ENCODE results near the gene STARD10. TPM values are rescaled to one million over a fixed set of nuclear protein-coding genes. Genes with fewer than 3 reads are reported as not detected.

The STARD10 gene
- total and polyA plus RNA-seq, 9 of the 15 experiments (the other 6 are each of a cell fraction or from before 2014, with no cell fraction given), result 0.15 to 52.9 (median 32.3) TPM

DNA sequence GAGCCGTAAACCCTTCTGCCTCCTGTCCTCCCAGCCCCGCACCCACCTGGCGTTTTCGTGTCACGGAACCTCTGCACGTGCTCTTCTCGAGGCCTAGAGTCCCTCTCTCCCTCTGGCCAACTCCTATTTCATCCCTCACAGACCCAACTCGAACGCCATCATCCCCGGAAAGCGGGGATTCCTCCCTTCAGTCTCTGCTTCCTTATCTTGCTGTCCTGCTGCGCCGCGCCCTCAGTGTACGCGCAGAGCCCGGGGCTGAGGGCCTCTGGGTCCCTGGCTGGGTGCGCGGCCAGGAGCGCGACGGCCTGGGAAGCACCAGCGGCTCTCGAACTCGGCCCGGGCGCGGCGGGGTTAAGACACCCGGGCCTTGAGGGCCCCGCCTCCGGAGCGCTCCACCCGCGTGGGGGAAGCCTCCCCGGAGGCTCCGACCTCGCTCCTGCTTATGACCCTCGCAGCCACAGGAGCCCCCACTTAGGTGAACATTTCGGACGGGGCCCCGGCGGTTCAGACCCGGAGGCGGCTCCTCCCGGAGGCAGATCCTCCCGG is 20.0 kb upstream of the STARD10 start (continued):
- no peak for TF ChIP-seq JUNB (CRISPR knock-in tag; conservative IDR thresholded peaks at IDR 0.05)
- no peak for TF ChIP-seq POU5F1 (IDR thresholded peaks at IDR 0.05; ENCODE audit: borderline replicate concordance, low read depth, low read length, partially characterized antibody)
- TF ChIP-seq, protein P1, sequence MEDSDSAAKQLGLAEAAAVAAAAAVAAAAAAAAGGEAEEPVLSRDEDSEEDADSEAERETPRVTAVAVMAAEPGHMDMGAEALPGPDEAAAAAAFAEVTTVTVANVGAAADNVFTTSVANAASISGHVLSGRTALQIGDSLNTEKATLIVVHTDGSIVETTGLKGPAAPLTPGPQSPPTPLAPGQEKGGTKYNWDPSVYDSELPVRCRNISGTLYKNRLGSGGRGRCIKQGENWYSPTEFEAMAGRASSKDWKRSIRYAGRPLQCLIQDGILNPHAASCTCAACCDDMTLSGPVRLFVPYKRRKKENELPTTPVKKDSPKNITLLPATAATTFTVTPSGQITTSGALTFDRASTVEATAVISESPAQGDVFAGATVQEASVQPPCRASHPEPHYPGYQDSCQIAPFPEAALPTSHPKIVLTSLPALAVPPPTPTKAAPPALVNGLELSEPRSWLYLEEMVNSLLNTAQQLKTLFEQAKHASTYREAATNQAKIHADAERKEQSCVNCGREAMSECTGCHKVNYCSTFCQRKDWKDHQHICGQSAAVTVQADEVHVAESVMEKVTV (CRISPR knock-in tag; IDR thresholded peaks at IDR 0.05), result no peak
- no peak for TF ChIP-seq MYNN (IDR thresholded peaks at IDR 0.05)
- no peak for TF ChIP-seq MYNN (CRISPR knock-in tag; IDR thresholded peaks at IDR 0.05)
- peak; percentile 74 for TF ChIP-seq ZNF589 (CRISPR knock-in tag; IDR thresholded peaks at IDR 0.05; ENCODE audit: low read depth)
- TF ChIP-seq RBM39 (optimal IDR thresholded peaks at IDR 0.05; ENCODE audit: low read depth, low read length), result no peak
- TF ChIP-seq CBFA2T2 (conservative IDR thresholded peaks at IDR 0.05), result peak; percentile 50
- TF ChIP-seq PML (IDR thresholded peaks at IDR 0.05; ENCODE audit: low read length), result no peak; the same call in 1 of the 2 replicates
- no peak for TF ChIP-seq ZNF174 (CRISPR knock-in tag; IDR thresholded peaks at IDR 0.05)
- TF ChIP-seq U2AF1 (optimal IDR thresholded peaks at IDR 0.05; ENCODE audit: low read depth, low read length), result no peak
- no peak for TF ChIP-seq MAFG (tag; conservative IDR thresholded peaks at IDR 0.05)
- TF ChIP-seq ZNF124 (CRISPR knock-in tag; IDR thresholded peaks at IDR 0.05), result no peak
- no peak for TF ChIP-seq ELF2 (CRISPR knock-in tag; IDR thresholded peaks at IDR 0.05)
- TF ChIP-seq HCFC1 (IDR thresholded peaks at IDR 0.05; ENCODE audit: low read depth, low read length), result no peak
- TF ChIP-seq, protein P2, sequence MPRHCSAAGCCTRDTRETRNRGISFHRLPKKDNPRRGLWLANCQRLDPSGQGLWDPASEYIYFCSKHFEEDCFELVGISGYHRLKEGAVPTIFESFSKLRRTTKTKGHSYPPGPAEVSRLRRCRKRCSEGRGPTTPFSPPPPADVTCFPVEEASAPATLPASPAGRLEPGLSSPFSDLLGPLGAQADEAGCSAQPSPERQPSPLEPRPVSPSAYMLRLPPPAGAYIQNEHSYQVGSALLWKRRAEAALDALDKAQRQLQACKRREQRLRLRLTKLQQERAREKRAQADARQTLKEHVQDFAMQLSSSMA (CRISPR knock-in tag; IDR thresholded peaks at IDR 0.05), result no peak
- peak; percentile 98 for TF ChIP-seq KDM5B (IDR thresholded peaks at IDR 0.05; ENCODE audit: insufficient replicate concordance, low read depth, low read length)
- no peak for TF ChIP-seq ZNF212 (CRISPR knock-in tag; IDR thresholded peaks at IDR 0.05)
- TF ChIP-seq TRIM24 (IDR thresholded peaks at IDR 0.05), result no peak
- no peak for TF ChIP-seq ZZZ3 (IDR thresholded peaks at IDR 0.05)
- TF ChIP-seq FIP1L1 (IDR thresholded peaks at IDR 0.05; ENCODE audit: low read depth, low read length, poor library complexity, severe bottlenecking), result peak; percentile 11
- no peak for TF ChIP-seq CTCFL (IDR thresholded peaks at IDR 0.05; ENCODE audit: borderline replicate concordance, insufficient read depth, low read depth, low read length, poor library complexity, severe bottlenecking)
- TF ChIP-seq, protein P3, sequence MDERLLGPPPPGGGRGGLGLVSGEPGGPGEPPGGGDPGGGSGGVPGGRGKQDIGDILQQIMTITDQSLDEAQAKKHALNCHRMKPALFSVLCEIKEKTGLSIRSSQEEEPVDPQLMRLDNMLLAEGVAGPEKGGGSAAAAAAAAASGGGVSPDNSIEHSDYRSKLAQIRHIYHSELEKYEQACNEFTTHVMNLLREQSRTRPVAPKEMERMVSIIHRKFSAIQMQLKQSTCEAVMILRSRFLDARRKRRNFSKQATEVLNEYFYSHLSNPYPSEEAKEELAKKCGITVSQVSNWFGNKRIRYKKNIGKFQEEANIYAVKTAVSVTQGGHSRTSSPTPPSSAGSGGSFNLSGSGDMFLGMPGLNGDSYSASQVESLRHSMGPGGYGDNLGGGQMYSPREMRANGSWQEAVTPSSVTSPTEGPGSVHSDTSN (CRISPR knock-in tag; IDR thresholded peaks at IDR 0.05; ENCODE audit: low read depth), result no peak
- TF ChIP-seq, protein P3 (tag; conservative IDR thresholded peaks at IDR 0.05; ENCODE audit: low read depth), result no peak

Data from K562 (cell line).